H1 (cell line): ENCODE measurements around the gene ACTR3C. TPM values are rescaled to one million over a fixed set of nuclear protein-coding genes. Genes with fewer than 3 reads are reported as not detected.
A peak's percentile ranks its signal among the peaks of the same experiment; 100 is the strongest.

Source experiments
- CHD7 ChIP-seq: fragments of 300-600 bp; sonication (generic); IDR thresholded peaks from 2 replicates; pipeline ENCODE4 v1.7.1; 2012; ENCODE audit warnings: low read length, moderate library complexity, mild to moderate bottlenecking, inconsistent platforms; ENCODE audit not compliant: insufficient replicate concordance
- E2F6 ChIP-seq: IDR thresholded peaks from 2 replicates; pipeline ENCODE4 v1.6.1; 2012; ENCODE audit warnings: inconsistent platforms
- KDM4A ChIP-seq: IDR thresholded peaks from one replicate; pipeline ENCODE4 v1.7.1; 2012; ENCODE audit warnings: low read depth, mild to moderate bottlenecking, moderate library complexity, low read length, inconsistent platforms; ENCODE audit not compliant: severe bottlenecking
- polyA plus RNA-seq, 7 experiments: library from polyadenylated mRNA; depleted of rRNA in 3 of 7; stranded (reverse) in 5 of 7; unstranded in 2 of 7; fragments of >200 nt in 5 of 7; fragments of 200-250 nt in 2 of 7; gene quantifications; 1 replicate in 5 of 7; 2 replicates in 1 of 7; 4 replicates in 1 of 7; pipeline versions ENCODE4 v1.2.1 to v1.2.3, GENCODE V29; 2011 to 2013; ENCODE audit warnings: missing spikeins in 2 of 7, mixed read lengths in 2 of 7
- total RNA-seq: library from RNA; stranded (reverse); fragmentation: NEBNext Ultra II Directional; extraction: Animal tissue kit (Norgen Biotek cat#: 25700); gene quantifications from 2 replicates; pipeline ENCODE4 v1.2.1, GENCODE V29; 2021

The ACTR3C gene
- total and polyA plus RNA-seq, 2 of the 8 experiments (the other 6 are each of a cell fraction or from before 2014, with no cell fraction given) = 1.5 TPM; not detected in 1

GRCh38 chr7:150342121-150342408, 18.7 kb upstream of the ACTR3C start (continued):
- no peak for TF ChIP-seq CHD7
- 0 out of 2 replicates have a peak, but pooled peaks have one; percentile 2 for TF ChIP-seq E2F6
- no peak for TF ChIP-seq KDM4A
